ENCODE results near the gene STAMBPL1.

STAMBPL1 gene

DNA sequence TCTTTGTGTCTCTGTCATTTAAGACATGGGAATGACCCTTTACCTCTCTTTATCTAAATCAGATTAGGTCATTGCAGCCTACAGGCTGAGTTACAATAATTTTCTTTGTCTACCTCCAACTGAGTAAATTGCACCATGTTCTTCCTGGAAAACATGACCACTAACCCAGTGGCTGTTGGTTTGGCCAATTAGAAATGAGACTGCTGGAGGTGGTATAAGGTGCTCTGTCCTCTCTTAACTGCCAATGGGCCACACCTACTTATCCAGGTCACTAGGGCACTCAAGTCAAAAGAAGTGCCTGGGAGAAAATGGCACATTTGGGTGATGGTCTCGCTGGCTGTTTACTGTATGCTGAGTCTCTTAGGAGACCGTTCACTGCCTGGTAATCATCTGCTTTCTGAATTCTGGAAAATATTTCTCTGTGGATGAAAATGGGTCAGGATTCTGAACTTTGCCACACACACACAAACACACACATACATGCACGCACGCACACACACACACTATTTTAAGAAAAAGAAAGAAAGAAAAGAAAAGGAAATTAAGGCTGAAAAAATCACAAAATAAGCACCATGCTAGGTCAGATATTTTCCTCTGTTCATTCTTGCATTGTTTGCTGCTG is 16.4 kb downstream of the STAMBPL1 start:
- no peak for DNase-seq

DNA sequence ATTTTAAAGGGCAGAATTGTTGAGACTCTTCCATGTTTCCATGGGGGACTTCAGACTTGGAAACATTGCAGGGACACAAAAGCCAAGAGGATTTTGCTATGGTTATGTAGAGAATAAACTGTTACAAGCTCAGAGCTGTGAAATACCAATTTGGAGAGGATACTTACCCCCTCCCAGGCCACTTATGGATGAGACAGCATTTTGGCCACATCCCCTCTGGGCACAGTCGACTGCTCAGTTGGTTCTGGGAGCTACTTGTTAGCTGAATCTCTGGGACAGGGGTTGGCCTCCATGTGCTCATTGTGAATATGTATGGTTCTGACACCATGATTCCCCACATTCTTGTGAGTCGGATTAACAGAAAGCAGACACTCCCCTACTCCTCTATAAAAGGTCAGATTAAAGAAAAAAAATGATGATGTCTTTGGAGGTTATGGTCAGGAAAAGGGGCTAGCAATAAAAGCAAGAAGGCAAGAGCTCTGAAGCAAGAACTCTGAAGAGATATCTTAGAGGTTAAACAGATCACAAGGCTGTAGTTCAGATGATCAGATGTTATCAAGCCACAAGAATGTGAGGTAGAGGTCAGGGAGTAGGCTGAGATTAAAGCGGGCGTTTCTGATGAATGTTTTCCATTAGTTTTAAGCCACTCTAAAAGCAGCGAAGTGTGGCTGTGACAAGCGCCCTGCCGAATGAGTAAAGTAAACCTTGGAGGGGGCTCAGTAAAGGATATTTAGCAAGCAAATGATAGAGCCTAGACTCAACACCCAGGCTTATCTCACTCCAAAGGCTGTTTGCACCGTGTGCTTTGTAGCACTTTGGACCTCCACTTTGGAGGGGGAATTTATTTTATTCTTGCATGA is 17.2 kb downstream of the STAMBPL1 start:
- DNase-seq: no peak

DNA sequence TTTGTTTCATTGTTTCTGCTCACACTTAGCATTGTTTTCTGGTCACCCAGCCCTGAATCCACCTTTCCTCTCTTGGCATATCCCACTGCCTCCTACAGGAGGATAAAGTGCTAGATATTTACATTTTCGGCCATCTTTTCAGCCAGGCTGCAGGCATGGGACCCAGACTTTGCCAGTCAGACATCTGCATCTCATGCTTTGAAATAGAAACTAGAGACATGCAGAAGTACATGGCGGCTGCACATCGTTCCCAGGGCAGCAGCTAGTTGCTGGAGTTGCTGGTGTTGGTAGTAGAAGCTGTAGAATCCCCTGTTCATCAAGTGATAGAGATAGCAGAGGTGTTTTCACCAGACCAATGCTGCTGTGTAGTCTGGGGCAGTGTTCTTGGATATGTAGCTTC is 18.7 kb downstream of the STAMBPL1 start:
- DNase-seq: no peak

DNA sequence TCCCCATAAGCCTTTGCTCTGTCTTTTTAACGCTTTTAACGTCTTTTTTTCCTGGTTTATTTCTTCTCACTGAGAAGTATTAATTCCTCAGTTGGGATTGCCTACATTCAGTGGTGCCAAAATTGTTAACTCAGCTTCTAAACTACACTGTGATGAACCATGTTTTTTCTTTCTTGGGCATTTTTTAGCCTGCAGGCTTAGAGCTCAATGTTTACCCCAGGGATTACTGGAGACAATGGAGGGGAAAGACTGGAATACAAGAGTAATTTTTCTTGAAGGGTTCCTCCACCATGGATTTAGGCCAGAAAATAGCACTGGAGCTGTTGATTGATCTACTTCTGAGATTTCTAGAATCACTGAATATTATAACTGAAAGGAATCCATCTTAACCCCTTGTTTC is 19.8 kb downstream of the STAMBPL1 start:
- no peak for DNase-seq

DNA sequence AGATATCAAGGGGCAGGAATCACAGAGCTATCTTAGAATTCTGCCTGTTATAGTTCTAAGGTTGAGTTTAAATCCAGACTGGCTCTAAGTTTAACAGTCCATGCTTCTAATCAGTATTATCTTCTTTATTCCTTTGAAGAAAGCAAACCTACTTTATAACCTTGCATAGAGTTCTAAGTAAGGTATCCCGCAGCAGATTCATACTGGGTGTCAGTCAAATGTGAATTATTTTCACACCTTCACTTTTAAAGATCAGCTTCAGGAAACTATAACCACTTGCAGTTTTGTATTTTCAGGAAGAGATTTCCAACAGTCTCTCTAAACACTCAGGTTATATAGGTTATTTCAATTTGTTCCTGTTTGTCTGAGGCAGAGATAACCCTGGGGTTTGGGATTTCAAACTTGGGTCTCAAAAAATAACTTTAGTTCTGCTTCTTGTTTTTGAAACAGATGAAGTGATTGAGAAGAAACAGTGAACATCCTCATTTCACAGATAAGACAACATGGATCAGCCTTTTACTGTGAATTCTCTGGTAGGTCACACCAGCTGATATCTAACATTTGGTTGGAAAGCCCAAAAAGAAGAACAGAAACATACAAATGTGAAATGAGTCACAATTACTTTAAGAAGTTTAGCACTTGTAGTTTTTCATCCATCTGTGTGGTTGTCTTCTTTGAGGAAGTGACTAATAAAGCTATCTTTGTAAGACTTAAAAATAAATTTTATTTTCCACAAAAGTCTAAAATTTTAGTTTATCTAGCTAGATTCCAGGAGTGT is 21.4 kb downstream of the STAMBPL1 start:
- no peak for DNase-seq

DNA sequence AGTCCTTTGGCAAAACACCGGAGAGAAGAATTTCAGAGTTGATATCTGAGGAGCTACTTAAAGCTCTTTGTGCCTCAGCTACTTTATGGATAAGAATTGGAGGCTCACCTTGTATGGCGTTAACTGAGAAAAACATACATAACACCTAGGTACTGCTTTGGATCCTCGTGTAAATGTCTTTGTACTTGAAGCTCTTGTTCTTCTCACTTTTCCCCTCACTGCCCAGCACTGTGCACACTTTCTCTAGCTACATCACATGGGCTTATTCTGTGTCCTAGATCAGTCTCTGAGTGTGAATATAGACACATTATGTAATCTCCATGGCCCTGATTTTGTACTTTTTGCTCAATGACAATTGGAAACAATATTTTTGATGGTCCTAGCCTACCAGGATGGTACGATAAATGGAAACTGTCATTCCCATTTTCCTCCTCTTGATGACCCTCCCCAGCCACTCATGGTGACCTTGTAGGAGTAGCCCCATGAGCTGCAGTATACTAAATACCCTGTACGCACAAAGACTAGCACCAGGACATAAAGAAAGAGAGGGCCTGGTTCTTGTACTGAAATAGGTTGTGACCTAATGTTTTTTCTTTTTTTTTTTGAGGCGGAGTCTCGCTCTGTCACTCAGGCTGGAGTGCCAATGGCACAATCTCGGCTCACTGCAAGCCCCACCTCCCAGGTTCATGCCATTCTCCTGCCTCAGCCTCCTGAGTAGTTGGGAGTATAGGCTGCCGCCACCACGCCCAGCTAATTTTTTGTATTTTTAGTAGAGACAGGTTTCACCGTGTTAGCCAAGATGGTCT is 22.1 kb downstream of the STAMBPL1 start:
- no peak for DNase-seq

DNA sequence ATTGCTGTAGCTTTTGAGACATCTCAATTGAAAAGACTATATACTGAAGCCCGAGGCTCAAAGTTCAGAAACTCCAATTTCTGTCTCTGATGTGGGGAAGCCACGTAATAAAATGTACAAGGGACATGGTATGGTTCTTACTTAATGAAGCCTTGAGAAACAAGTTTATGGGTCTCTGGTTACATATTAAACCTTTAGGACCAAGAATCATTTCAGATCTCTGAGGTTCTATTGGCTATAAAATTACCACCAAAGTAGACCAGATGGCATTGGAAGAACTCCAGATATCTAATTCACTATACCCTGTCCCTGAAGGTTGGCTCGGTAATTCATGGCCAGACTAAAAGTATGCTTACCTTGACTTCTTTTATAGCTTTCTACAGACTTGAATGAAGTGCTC is 23.7 kb downstream of the STAMBPL1 start:
- no peak for DNase-seq

DNA sequence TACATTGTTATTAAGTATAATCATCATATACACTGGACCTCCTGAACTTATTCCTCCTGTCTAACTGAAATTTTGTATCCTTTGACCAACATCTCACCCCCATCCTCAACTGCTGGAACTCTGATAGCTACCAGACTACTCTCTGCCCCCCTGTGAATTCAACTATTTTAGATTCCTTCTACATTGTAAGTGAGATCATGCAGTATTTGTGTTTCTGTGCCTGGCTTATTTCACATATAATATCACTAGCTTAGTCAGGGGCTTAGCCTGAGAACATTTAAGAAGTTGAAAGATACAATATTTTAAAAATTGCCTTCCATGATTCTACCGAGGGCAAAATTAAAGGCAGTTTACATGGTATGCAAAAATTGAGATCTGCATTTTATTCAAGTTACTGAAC is 26.9 kb downstream of the STAMBPL1 start:
- no peak for DNase-seq

DNA sequence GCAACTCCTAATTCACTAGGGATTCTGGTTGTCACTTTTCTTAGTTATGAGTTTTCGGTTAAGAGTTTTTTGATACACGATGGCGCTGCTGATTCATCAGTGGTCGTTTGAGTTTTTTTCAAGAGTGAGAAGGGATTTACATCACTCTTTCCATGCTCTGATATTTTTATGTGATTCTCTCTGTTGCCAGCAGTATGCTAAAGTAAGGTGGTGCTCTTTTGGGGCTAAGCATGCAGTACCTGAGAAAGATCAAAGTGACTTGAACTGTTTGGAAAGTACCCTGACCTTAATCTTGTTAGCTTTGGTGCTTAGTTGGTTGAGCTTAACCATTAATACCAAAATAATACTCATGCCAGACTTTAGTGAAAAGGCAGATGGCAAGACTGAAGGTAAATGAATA is 28.1 kb downstream of the STAMBPL1 start:
- DNase-seq: no peak

DNA sequence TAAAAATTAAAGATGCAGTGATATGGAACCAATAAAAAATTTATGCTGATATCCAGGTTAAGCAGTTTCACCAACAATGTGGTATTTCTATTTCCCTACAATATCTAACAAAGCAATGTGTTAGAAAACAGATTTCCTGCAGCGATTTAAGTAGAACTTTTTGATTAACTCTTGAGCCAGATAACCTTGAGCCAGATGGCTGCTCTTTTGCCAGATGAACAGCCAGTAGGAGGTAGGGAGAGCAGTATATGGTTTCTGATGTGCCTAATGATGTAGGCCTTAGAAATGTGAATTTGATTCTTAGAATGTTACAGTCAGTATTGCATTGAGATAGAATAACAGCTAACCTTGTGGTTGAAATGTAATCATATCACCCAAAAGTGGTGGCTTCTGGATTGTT is 31.1 kb downstream of the STAMBPL1 start:
- no peak for DNase-seq

DNA sequence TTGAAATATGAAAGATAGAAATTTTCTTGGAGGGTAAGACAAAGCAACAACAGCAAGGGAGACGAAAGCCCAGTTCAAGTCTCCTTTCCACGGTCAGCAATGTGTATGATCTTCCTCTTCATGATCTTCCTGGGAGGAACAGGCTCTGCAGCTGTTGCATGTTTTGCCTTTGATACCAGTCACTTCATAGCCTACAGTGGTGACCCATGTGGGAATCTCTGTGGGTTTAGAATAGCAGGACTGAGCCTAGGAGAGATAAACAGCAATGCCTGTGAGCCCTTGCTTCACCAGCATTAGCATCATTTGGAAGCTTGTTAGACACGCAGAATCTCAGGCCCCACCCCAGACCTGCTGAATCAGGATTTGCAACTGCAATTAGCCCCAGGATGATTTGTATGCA is 31.8 kb downstream of the STAMBPL1 start:
- no peak for DNase-seq

DNA sequence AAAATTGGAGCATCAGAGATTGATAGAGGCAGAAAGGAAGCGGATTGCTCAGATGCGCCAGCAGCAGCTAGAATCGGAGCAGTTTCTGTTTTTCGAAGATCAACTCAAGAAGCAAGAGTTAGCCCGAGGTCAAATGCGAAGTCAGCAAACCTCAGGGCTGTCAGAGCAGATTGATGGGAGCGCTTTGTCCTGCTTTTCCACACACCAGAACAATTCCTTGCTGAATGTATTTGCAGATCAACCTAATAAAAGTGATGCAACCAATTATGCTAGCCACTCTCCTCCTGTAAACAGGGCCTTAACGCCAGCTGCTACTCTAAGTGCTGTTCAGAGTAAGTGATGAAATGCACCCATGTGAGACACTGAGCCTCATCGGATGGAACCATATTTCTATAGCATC is 33.1 kb downstream of the STAMBPL1 start:
- DNase-seq: no peak

DNA sequence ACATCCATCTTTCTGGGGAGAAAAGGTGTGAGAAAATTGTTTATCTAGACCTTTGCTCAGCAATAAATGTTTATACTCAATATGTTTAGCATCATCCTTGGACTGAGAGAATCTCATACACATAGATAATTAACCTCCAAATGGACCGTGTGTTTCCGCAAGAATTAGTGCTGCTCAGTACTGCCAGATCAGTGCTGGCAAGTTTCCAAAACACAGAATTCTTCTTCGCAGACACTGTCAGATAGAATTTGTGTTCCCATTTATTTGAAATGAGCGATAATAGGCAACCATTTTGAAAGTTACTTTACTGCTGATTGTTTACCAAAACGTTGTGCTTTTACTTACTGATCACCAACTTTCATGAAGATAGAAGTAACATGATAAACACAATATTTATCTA is 33.7 kb downstream of the STAMBPL1 start:
- no peak for DNase-seq

DNA sequence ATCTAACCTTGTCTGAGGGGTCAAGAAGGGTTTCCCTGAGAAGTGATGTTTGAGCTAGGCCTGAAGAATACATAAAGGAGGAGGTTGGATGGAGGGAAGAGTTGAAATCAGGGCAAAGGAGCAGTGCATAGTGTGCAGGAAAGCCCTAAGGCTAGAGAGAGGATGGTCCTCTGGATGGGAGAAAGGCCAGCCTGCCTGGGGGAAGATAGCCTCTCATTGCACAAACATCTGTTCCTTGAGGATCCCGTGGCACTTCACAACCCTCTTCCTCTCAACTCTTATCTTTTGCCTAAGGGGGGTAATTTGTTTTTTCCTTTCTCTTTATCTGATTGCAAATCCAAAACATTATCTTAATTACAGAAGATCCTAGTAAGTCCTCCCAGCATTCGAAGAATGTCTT is 35.7 kb downstream of the STAMBPL1 start:
- DNase-seq: no peak

DNA sequence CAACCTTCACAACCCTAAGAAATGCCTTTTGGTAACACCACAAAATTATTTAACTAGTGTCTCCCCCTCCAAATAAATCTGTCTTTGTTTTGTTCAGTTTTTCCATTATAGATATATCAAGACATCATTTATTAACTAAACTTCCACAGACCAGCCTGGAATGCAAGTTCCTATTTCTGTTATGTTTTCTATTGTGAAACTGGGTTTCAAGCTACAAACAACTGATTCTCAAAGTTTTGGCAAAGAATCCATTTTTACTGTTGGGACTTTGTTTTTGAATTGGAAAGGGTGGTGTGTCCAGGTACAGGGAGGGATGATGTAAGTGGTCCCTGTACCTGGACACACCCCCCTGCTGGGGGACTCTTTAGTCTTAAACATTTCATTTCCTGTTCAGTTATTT is 36.2 kb downstream of the STAMBPL1 start:
- DNase-seq: no peak

DNA sequence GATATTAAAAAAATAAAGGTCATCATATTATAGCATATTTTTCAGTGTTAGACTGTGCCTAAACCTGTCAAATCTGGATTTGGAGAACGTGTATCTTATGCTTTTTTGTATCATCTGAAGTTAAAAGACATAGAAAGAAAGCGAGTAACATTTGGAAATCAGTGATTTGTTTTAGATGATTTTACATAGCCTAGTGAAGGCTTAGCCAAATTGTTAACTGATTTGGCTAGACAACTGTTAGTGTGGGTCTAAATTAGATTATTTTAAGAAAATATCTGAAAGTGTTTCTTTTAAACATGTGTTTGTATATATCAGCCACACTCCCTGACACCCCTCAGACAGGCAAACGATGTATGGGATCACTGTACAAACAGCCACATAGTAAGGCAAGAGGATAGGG is 36.9 kb downstream of the STAMBPL1 start:
- DNase-seq: no peak

DNA sequence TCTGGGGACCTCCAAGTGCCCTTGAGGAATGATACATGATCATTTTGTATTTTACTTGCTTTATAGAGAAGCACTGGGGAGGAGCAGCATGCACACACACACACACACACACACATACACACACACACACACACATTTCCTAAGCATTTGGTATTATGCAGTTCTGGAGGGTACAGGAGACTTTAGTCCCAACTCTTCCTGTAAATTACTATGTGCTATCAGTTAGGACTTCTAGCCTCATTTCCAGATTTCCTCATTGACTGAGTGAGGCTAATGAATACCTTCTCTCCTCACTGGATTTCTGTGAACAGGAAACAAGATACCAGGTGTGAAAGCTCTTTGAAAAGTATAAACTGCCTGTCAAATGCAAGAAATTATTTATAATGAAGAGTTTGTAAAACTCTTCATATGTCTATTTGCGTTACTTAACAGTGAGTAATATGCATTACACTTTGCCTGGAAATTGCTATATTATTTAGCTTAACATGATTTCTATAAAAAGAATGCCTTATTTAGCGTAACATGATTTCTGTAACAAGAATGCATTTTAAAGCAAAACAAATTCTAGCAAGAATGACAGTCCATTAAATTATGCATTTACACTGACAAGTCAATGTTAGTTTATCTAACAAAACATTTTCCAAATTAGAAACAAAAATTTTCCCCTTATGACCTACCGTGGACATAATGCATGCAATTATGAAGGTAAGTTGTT is 38.3 kb downstream of the STAMBPL1 start:
- no peak for DNase-seq

DNA sequence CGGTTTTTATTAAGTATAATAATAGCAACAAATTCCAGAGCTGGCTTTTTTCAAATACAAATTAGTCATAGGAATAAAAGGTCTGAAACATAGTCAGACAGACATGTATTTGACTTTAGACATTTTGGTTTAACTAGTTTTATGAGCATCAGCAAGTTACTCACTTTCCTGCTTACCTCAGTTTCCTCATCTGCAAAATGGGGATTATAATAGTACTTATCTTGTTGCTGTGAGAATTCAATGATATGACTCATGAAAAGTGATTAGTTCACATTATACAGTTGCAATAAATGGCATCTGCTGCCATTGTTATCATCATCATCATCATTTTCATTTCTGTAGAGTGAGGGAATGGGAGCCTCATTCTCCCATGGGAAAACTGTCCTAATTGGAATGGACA is 39.0 kb downstream of the STAMBPL1 start:
- no peak for DNase-seq

DNA sequence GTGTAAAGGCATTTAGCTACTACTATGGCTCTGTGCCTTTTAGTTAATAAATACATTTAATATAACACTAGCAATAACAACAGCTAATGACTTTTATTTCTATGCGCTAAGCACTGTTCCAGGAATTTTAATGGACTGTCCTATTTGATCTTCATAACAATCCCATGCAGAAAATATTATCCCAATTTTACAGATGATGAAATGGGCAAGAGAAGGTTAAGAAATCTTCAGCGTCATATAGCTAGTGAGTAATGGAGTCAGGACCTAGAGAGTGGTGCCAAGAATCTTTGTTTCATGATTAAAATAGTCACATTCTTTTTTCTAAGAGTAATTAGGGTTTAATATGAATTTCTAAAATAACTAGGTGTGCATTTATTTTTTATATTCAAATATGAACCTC is 40.2 kb downstream of the STAMBPL1 start:
- no peak for DNase-seq

DNA sequence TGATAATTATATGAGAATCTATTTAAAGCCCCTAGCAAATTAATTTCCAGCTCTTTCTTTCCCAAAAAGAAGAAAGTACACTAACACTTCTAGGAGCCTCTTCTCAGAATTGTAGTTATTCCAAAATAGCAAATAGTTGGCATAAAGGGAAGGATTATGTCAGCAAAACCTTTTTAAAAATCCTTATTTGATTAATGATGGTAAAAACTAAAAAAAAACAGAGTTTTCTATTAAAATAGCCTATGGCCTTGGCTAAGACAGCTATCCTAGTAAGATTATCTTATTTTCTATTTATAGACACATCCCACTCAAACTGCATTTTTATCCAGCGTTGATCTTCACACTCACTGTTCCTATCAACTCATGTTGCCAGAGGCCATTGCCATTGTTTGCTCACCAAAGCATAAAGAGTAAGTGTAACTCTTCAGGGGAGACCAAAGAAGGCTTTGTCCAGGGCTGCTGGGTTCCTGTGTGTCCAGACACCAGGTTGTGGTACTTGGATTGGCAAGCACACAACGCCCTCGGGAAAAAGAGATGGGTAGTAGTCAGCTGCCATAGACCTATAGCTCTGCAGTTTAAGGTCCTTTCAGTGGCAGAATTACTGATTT is 41.0 kb downstream of the STAMBPL1 start:
- DNase-seq: no peak

DNA sequence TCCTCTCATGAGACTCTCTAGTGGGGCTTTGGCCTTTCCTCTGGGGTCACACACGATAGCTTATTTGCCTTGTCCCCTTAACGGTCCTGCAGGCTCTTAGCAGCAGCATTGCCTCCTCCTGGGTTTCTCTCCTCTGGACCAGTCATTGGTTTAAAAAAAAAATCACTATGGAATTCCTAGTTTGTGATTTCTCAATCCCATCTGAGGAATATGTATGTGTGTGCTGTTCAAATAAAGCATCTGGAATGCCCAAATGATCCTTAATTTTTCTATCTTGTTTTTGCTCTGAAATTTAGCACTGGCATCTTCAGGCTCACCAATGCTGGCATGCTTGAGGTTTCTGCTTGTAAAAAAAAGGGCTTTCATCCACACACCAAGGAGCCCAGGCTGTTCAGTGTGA is 42.0 kb downstream of the STAMBPL1 start:
- no peak for DNase-seq

DNA sequence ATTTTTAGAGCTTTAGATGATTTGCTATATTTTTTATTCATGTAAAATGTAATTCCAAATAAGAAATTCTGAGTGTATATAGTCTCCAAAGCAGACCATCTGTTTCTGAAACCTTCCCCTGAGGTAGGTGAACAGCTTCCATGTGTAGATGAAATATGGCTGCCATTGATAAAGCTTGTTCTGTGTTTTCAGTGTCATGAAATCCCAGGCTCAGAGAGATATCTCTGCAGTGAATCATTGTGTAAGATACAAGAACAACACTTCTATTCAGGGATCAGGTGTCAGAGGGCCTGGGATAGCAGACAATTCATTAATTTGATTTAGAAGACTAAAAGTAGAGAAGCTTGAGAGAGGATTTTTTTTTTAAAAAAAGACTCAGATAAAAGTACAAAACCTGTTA is 43.5 kb downstream of the STAMBPL1 start:
- DNase-seq: no peak

Data from CD4-positive, alpha-beta T cell treated with Interleukin-17A for 4 hours (primary cell).